Activated CD8-positive, alpha-beta T cell treated with anti-CD3 and anti-CD28 coated beads, Interleukin-2, amount 10 ng/mL, durations not matched to agents 7 days and 5 days (primary cell): ENCODE data around the gene MAGI1. TPM values are rescaled to one million over a fixed set of nuclear protein-coding genes. Genes with fewer than 3 reads are reported as not detected.

Experiments used
- ATAC-seq: fragments of 150-1000 bp; cut with Tn5 transposase; one replicate; pipeline ENCODE4 v1.10.0; 2021; ENCODE audit warnings: moderate library complexity
- CTCF ChIA-PET: fragments of 350-600 bp; sonication (Branson Sonifier 250); formaldehyde crosslinking; loops from one replicate; lab custom pipeline; 2021; ENCODE audit warnings: antibody characterized with exemption; lab: Charles Lee
- POLR2A ChIA-PET: fragments of 350-600 bp; sonication (Branson Sonifier 250); formaldehyde crosslinking; loops from one replicate; lab custom pipeline; 2021; ENCODE audit warnings: antibody characterized with exemption; lab: Charles Lee
- DNase-seq: peaks from one replicate; pipeline ENCODE4 v3.0.0-alpha.2; 2020
- H3K27ac Mint-ChIP-seq: one replicate; pipeline ENCODE4 v1.8.0; 2021; ENCODE audit warnings: mild to moderate bottlenecking, mixed read lengths
- H3K27me3 Mint-ChIP-seq: one replicate; pipeline ENCODE4 v1.8.0; 2021; ENCODE audit warnings: low read depth, mixed read lengths
- H3K36me3 Mint-ChIP-seq: one replicate; pipeline ENCODE4 v1.8.0; 2021; ENCODE audit warnings: low read depth, mixed read lengths
- H3K4me1 Mint-ChIP-seq: one replicate; pipeline ENCODE4 v1.8.0; 2021; ENCODE audit warnings: low read depth, mixed read lengths
- H3K4me3 Mint-ChIP-seq: one replicate; pipeline ENCODE4 v1.8.0; 2021; ENCODE audit warnings: mild to moderate bottlenecking, mixed read lengths
- H3K9me3 Mint-ChIP-seq: one replicate; pipeline ENCODE4 v1.8.0; 2022; ENCODE audit warnings: mixed read lengths; ENCODE audit not compliant: insufficient read depth
- total RNA-seq, 2 experiments: library from RNA; stranded (reverse); gene quantifications; one replicate each; pipeline ENCODE4 v1.2.3, GENCODE V29; 2021

MAGI1 gene
- total RNA-seq, 2 experiments from 2014 or later, result not detected

DNA sequence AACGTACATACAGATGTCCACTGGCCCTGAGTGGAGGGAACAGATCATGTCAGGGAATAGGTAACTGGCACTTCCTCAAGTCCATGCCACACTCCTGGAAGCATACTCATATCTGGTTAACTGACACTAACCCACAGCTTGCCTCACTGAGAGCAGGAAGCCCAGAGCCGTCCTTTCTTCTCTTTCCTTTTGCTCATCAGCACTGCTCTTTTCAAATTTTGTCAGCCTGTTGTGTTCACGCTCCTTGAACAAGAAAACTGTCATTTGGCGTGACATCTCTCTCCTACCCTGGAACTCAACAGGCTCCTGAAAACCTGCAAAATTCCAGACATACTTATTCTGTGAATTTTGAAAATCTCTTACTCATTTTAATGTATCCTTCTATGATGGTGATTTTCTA lies 360.2 kb downstream of the MAGI1 start:
- ChIA-PET CTCF (no interaction called here), POLR2A (no interaction called here)
- Mint-ChIP-seq H3K27me3 (no peaks in the 10 kb centered on the region), H3K9me3 (no peaks in the 10 kb centered on the region), H3K4me3 (no peak overlapping the region), H3K27ac (no peak overlapping the region), H3K36me3 (no peaks in the 10 kb centered on the region), H3K4me1 (no peaks in the 10 kb centered on the region)
- DNase-seq, result no peak
- ATAC-seq, result no peak

DNA sequence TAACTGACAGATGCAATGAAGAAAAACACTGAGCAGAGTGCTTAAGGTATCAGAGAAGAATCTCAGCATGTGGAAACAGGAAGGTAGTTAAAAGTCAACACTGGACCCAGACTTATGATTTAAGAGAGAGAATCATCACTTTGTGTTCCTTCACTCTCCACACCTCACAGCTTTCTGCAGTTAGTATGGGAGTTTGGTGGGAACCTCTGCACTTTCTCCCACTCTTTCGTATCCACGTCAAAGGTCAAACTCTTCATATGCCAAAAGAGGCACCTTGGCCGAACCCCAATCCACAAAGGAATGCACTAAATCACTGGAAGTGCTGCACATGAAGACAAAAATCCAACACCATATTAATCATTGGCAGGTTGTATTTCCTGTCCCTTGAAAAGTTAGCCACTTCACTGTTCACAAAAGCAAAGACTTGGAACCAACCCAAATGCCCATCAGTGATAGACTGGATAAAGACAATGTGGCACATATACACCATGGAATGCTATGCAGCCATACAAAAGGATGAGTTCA lies 361.2 kb downstream of the MAGI1 start:
- DNase-seq (no peak), ATAC-seq (no peak)
- H3K36me3 Mint-ChIP-seq, result no peaks in the 10 kb centered on the region
- H3K4me3 Mint-ChIP-seq, result no peak overlapping the region
- ChIA-PET POLR2A (no interaction called here), CTCF (no interaction called here)
- H3K27ac Mint-ChIP-seq, result no peak overlapping the region
- no peaks in the 10 kb centered on the region for H3K27me3 Mint-ChIP-seq
- no peaks in the 10 kb centered on the region for H3K4me1 Mint-ChIP-seq
- H3K9me3 Mint-ChIP-seq, result no peaks in the 10 kb centered on the region

DNA sequence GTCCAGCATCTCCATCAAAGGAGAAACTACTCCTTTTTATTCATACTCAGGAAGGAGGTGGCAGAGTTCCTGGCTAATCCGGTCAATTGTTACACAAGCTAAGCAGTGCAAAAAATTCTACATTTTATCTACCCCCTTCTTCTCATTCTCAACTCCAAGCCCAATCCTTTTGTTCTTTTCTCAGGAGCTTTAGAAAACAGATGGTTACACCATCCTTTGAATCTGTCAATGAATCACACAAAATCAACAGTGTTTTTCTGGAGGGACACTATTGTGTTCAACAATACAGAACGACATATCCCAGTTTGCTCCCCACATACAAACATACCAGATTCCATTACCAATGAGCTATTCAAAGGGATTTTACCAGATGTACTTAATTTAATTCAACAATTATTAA lies 362.1 kb downstream of the MAGI1 start:
- CTCF ChIA-PET, result no interaction called here
- Mint-ChIP-seq H3K36me3 (no peaks in the 10 kb centered on the region), H3K9me3 (no peaks in the 10 kb centered on the region), H3K4me3 (no peak overlapping the region), H3K4me1 (no peaks in the 10 kb centered on the region), H3K27me3 (no peaks in the 10 kb centered on the region), H3K27ac (no peak overlapping the region)
- POLR2A ChIA-PET, result no interaction called here
- ATAC-seq (no peak), DNase-seq (no peak)

DNA sequence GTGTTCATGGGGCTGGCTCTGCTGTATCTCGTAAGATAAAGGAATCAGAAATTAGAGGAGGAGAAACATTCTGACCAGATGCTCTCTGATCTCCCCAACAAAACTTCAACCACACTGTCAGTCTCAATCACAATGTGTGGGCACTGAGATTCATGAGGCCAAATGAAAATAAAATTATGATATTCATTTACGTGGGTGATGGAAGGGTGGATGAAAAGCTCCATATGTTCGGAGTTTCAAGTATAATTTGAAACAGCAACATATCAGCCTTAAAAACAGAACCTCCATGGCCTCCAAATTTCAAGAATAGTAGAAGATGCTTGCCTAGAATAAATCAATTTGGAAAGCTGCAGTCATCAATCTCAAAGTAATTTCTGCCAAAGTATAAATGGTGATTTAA lies 363.7 kb downstream of the MAGI1 start:
- H3K9me3 Mint-ChIP-seq, result no peaks in the 10 kb centered on the region
- H3K27me3 Mint-ChIP-seq, result no peaks in the 10 kb centered on the region
- ChIA-PET CTCF (interaction anchor here (2.0 kb wide), 1 partner anchor 1141 kb away, joined by 9 read pairs; no protein-coding TSS in a partner anchor), POLR2A (no interaction called here)
- no peak overlapping the region for H3K4me3 Mint-ChIP-seq
- ATAC-seq, result no peak
- no peaks in the 10 kb centered on the region for H3K4me1 Mint-ChIP-seq
- no peak for DNase-seq
- H3K36me3 Mint-ChIP-seq, result no peaks in the 10 kb centered on the region
- no peak overlapping the region for H3K27ac Mint-ChIP-seq

DNA sequence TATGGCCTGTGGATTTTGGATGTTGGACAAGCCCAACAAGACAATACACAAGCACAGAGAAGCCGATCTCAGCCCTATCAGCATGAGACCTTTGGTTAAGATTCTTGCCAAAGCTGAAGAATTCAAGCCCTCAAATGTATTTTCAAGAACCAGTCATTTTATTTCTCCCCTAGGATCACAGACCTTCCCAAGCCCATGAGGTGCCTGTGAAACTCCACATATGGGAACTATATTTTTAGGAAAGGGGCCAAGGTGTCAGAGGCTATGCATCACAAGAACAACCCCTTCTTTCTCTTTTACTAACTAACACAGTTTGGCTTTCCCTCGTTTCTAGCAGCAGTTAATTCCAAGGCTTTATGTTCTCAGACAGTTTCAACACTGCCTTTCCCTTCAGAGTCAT lies 364.5 kb downstream of the MAGI1 start:
- ATAC-seq, result no peak
- H3K27ac Mint-ChIP-seq, result no peak overlapping the region
- no peak for DNase-seq
- no peaks in the 10 kb centered on the region for H3K36me3 Mint-ChIP-seq
- no peak overlapping the region for H3K4me3 Mint-ChIP-seq
- no peaks in the 10 kb centered on the region for H3K27me3 Mint-ChIP-seq
- POLR2A ChIA-PET, result no interaction called here
- H3K9me3 Mint-ChIP-seq, result no peaks in the 10 kb centered on the region
- CTCF ChIA-PET, result interaction anchor here (2.0 kb wide), 1 partner anchor 1140 kb away, joined by 9 read pairs; no protein-coding TSS in a partner anchor
- H3K4me1 Mint-ChIP-seq, result no peaks in the 10 kb centered on the region

DNA sequence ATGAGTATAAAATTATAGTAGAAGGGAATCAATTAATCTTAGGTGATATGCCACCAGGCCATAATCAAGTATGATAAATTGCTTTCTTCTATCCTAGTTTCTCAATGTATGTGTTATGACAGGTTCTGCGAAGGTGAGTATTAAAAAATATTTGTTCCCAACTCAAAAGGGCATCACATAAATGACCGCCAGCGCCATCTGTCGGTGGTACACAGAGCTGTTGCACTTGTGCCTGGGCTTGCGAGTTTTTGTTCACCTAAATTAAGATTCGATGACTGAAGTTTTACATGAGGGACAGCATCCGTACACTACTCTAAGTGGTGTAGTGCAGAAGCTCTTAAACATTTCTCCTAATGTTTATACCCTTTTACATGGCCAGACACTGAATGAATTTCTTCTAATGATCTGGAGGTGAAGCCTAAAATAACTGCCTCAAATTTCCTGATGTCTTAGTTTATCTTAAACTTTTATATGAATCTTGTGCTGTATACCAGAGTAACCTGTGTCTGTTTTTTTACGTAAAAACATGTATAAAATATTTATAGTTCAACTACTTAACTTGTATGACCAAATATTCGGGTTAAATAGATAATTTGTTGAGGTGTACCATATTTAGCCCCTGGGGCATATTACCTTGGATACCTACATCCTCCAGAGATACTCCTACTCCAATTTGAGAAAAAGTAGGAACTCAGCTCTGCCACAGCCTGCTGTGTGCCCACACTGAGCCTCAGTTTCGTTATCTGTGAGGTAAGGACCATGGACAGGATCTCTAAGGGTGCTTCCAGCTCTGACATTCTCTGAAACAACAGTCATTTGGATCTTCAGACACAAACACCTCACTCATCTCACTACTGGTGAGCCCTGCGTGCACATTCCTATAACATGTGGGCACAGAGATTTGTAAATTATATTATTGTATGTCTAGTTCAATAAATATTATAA lies 365.6 kb downstream of the MAGI1 start:
- DNase-seq (peak; percentile 36), ATAC-seq (no peak)
- H3K4me3 Mint-ChIP-seq, result no peak overlapping the region
- no peaks in the 10 kb centered on the region for H3K36me3 Mint-ChIP-seq
- H3K27ac Mint-ChIP-seq, result no peak overlapping the region
- no peaks in the 10 kb centered on the region for H3K9me3 Mint-ChIP-seq
- ChIA-PET POLR2A (interaction anchor here (0.6 kb wide), 1 partner anchor 18 kb away, joined by 3 read pairs; no protein-coding TSS in a partner anchor), CTCF (interaction anchor here (2.0 kb wide), 1 partner anchor 1139 kb away, joined by 9 read pairs; no protein-coding TSS in a partner anchor)
- H3K27me3 Mint-ChIP-seq, result no peaks in the 10 kb centered on the region
- H3K4me1 Mint-ChIP-seq, result no peaks in the 10 kb centered on the region

DNA sequence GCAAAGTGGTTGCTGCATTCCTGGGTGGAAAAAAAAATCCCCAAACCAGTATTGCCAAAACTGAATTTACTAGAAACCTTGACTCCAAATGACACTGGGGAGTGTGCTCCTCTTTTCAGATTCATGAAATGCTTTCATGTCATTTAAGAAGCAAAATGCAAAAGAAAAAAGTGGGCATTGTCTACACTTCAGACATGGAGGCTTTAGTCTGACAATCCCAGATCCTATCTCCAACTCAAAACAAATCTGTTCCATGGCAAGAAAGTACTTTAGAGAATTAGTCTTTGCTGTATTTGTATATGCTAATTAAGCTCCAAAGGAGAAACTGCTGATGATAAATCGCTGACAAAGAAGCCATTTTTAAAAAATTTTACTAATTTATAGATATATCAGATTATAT lies 366.7 kb downstream of the MAGI1 start:
- POLR2A ChIA-PET, result no interaction called here
- no peak overlapping the region for H3K4me3 Mint-ChIP-seq
- no peak overlapping the region for H3K27ac Mint-ChIP-seq
- ATAC-seq, result no peak
- no peak for DNase-seq
- no peaks in the 10 kb centered on the region for H3K9me3 Mint-ChIP-seq
- CTCF ChIA-PET, result no interaction called here
- no peaks in the 10 kb centered on the region for H3K36me3 Mint-ChIP-seq
- H3K27me3 Mint-ChIP-seq, result no peaks in the 10 kb centered on the region
- H3K4me1 Mint-ChIP-seq, result no peaks in the 10 kb centered on the region

DNA sequence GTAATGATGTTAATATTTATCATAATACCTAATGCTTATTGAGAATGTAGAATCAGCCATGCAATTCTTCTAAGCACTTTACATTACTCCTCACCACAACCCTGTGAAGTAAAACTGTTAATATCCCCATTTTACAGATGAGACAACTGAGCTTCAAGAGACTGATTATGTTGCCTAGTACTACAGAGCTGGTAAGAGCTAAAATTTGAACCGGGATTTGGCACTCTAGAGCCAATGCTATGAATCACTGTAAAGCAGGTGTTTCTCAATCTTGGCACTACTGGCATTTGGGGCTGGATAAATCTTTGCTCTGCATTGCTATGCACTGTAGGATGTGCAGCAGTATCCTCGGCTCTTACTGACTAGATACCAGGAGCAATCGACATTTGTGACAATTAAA lies 367.7 kb downstream of the MAGI1 start:
- Mint-ChIP-seq H3K36me3 (no peaks in the 10 kb centered on the region), H3K4me1 (no peaks in the 10 kb centered on the region), H3K27ac (no peak overlapping the region), H3K9me3 (no peaks in the 10 kb centered on the region), H3K4me3 (no peak overlapping the region), H3K27me3 (no peaks in the 10 kb centered on the region)
- CTCF ChIA-PET, result no interaction called here
- POLR2A ChIA-PET, result no interaction called here
- DNase-seq (no peak), ATAC-seq (no peak)

DNA sequence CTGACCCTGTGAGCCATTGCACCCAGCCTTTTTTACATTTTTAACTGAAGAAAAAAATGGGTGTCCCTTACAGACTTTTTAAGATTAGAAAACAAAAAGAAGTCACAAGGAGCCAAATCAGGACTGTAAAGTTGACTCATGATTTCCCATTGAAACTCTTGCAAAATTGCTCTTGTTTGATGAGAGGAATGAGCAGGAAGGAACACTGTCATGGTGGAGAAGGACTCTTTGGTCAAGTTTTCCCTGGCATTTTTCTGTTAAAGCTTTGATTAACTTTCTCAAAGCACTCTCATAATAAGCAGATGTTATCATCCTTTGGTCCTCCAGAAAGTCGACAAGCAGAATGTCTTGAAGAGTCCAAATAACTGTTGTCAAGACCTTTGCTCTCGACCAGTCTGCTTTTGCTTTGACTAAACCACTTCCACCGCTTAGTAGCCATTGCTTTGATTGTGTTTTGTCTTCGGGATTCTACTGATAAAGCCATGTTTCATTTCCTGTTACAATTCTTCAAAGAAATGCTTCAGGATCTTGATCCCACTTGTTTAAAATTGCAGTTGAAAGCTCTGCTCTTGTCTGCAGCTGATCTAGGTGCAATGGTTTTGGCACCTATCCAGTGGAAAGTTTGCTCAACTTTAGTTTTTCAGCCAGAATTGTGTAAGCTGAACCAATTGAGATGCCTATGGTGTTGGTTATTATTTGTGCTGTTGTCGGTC lies 369.4 kb downstream of the MAGI1 start:
- CTCF ChIA-PET, result no interaction called here

DNA sequence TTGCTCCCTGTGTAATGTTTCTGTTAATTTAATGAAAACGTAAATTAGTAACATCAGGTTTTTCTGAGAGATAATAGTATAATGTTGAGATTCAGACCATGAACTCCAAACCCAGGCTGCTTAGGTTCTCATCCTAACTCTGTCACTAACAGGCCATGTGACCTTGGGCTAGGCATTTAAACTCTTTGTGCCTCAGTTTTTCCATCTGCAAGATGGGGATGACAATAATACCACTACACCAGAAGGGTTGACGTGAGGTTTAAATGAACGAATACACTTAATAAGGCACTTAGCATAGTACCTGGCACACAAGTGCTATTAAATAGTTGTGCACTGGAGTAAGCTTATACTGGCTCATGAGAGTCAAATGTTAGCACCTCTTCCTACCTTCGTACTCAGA lies 370.8 kb downstream of the MAGI1 start:
- no peaks in the 10 kb centered on the region for H3K9me3 Mint-ChIP-seq
- DNase-seq (no peak), ATAC-seq (no peak)
- no peaks in the 10 kb centered on the region for H3K4me1 Mint-ChIP-seq
- no peaks in the 10 kb centered on the region for H3K27me3 Mint-ChIP-seq
- ChIA-PET POLR2A (no interaction called here), CTCF (no interaction called here)
- no peaks in the 10 kb centered on the region for H3K36me3 Mint-ChIP-seq
- H3K4me3 Mint-ChIP-seq, result no peak overlapping the region
- H3K27ac Mint-ChIP-seq, result no peak overlapping the region

More for the DNA sequence above, 369.4 kb downstream of the MAGI1 start:
- POLR2A ChIA-PET, result no interaction called here
- H3K36me3 Mint-ChIP-seq, result no peaks in the 10 kb centered on the region
- no peak overlapping the region for H3K4me3 Mint-ChIP-seq
- no peak overlapping the region for H3K27ac Mint-ChIP-seq
- DNase-seq (no peak), ATAC-seq (no peak)
- H3K9me3 Mint-ChIP-seq, result no peaks in the 10 kb centered on the region
- no peaks in the 10 kb centered on the region for H3K4me1 Mint-ChIP-seq
- H3K27me3 Mint-ChIP-seq, result no peaks in the 10 kb centered on the region

DNA sequence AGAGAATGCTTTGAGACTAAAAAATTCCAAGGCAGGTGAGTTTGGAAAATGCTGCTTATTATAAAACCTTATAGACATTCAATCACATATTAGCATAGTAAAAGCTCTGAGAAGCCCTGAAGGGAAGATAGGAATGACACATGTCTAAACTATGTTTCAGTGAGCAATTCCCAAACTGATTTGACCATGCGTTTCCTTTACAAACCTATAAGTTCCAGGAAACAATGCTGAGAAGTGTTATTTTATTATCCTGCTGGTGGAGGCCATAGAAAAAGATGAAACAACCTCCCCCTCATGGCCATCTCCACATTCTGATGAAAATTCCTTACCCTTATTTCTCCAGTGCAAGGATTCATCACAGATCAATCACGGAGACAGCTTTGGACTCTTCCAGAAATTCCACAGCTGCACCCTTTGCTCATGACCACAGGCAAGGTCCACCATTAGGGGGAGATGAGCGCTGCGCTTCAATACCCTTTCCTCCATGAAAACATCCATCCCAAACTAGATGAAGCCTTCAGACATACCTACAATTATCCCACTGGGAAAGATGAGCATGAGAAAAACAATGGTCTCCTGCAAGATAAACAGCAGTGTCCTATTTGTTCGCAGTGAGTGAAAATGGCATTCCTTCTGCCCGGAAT lies 372.1 kb downstream of the MAGI1 start:
- Mint-ChIP-seq H3K27ac (no peak overlapping the region), H3K27me3 (no peaks in the 10 kb centered on the region), H3K4me3 (no peak overlapping the region), H3K4me1 (no peaks in the 10 kb centered on the region), H3K9me3 (no peaks in the 10 kb centered on the region), H3K36me3 (no peaks in the 10 kb centered on the region)
- ChIA-PET CTCF (no interaction called here), POLR2A (no interaction called here)
- no peak for ATAC-seq
- no peak for DNase-seq
